Endothelial cell of umbilical vein (primary cell): ENCODE measurements around the gene PDE4B. TPM values are rescaled to one million over a fixed set of nuclear protein-coding genes. Genes with fewer than 3 reads are reported as not detected.

Source experiments
- BruUV-seq: library from RNA; stranded (reverse); fragments of 400-500 nt; replicated peaks from 2 replicates; lab custom pipeline; 2021; lab: Mats Ljungman, UMichigan
- CTCF ChIA-PET: fragments of 300-600, 350-600 bp; sonication (Branson Sonifier 250); formaldehyde crosslinking; loops from one replicate; lab custom pipeline; 2021; ENCODE audit warnings: antibody characterized with exemption, inconsistent platforms; lab: Charles Lee
- POLR2A ChIA-PET: fragments of 300-600, 350-600 bp; sonication (Branson Sonifier 250); formaldehyde crosslinking; loops from one replicate; lab custom pipeline; 2021; ENCODE audit warnings: antibody characterized with exemption, inconsistent platforms; lab: Charles Lee
- DNase-seq: peaks from one replicate; pipeline ENCODE4 v3.0.0-alpha.2; 2011; ENCODE audit warnings: low read depth, low spot score
- FAIRE-seq: peaks from 2 replicates; lab custom pipeline; 2011; peaks lifted over from hg19 to GRCh38; lab: Jason Lieb, UNC
- H2AFZ ChIP-seq: 2 replicates; pipeline ENCODE4 v1.6.0; 2012; ENCODE audit warnings: low read depth, low read length, control low read depth, inconsistent platforms
- H3K27ac ChIP-seq: 2 replicates; pipeline ENCODE4 v1.5.1; 2011; ENCODE audit warnings: low read depth, mild to moderate bottlenecking, control low read depth, low read length, moderate library complexity; ENCODE audit not compliant: insufficient read depth
- H3K27me3 ChIP-seq, 2 experiments: 2 replicates each; pipeline versions ENCODE4 v1.6.0 to v1.6.1; 2011; ENCODE audit warnings: low read length in 2 of 2, mixed read lengths in 1 of 2; ENCODE audit not compliant: control insufficient read depth in 2 of 2, insufficient read depth in 2 of 2
- H3K36me3 ChIP-seq, 2 experiments: 2 replicates in 1 of 2; 3 replicates in 1 of 2; pipeline ENCODE4 v1.5.1; 2011; ENCODE audit warnings: low read length in 2 of 2, mild to moderate bottlenecking in 1 of 2, moderate library complexity in 1 of 2; ENCODE audit not compliant: control insufficient read depth in 2 of 2, insufficient read depth in 2 of 2; ENCODE audit errors: extremely low read depth in 1 of 2
- H3K4me1 ChIP-seq: 3 replicates; pipeline ENCODE4 v1.5.1; 2011; ENCODE audit warnings: mild to moderate bottlenecking, low read length; ENCODE audit not compliant: control insufficient read depth, insufficient read depth; ENCODE audit errors: extremely low read depth
- H3K4me2 ChIP-seq: 2 replicates; pipeline ENCODE4 v1.6.1; 2011; ENCODE audit warnings: low read length, control low read depth, mixed read lengths; ENCODE audit not compliant: insufficient read depth
- H3K4me3 ChIP-seq, 3 experiments: fragments of 200-600 bp in 1 of 3; sonication (generic), shearing (Covaris generic) in 1 of 3; replicated peaks in 1 of 3; 2 replicates each; pipeline ENCODE4 v1.5.1; 2011 to 2016; ENCODE audit warnings: control low read depth in 3 of 3, low read length in 3 of 3, mild to moderate bottlenecking in 2 of 3, inconsistent platforms in 1 of 3, low read depth in 1 of 3, moderate library complexity in 1 of 3; ENCODE audit not compliant: insufficient read depth in 1 of 3
- H3K79me2 ChIP-seq: 2 replicates; pipeline ENCODE4 v1.6.0; 2012; ENCODE audit warnings: low read length, inconsistent platforms; ENCODE audit not compliant: control insufficient read depth, insufficient read depth
- H3K9ac ChIP-seq: replicated peaks from 2 replicates; pipeline ENCODE3; 2011; ENCODE audit warnings: low read length, control low read depth; ENCODE audit not compliant: insufficient read depth; ENCODE audit errors: extremely low read depth
- H3K9me1 ChIP-seq: replicated peaks from 3 replicates; pipeline ENCODE4 v1.6.0; 2011; ENCODE audit warnings: mild to moderate bottlenecking, low read length; ENCODE audit not compliant: control insufficient read depth, insufficient read depth; ENCODE audit errors: extremely low read depth
- H3K9me3 ChIP-seq: replicated peaks from 2 replicates; pipeline ENCODE4 v1.5.1; 2012; ENCODE audit warnings: low read length, inconsistent platforms; ENCODE audit not compliant: control insufficient read depth, insufficient read depth
- H4K20me1 ChIP-seq: replicated peaks from 2 replicates; pipeline ENCODE3; 2011; ENCODE audit warnings: mild to moderate bottlenecking, low read length; ENCODE audit not compliant: control insufficient read depth, insufficient read depth; ENCODE audit errors: extremely low read depth
- EZH2 ChIP-seq: IDR thresholded peaks from 2 replicates; pipeline ENCODE4 v1.6.1; 2012; ENCODE audit warnings: borderline replicate concordance, low read depth, mild to moderate bottlenecking, moderate library complexity, low read length, inconsistent platforms; ENCODE audit not compliant: severe bottlenecking
- FOS ChIP-seq: IDR thresholded peaks from 2 replicates; pipeline ENCODE4 v1.6.1; 2011; ENCODE audit warnings: mild to moderate bottlenecking, low read length, moderate library complexity, borderline replicate concordance; ENCODE audit not compliant: insufficient read depth
- GATA2 ChIP-seq: IDR thresholded peaks from 2 replicates; pipeline ENCODE4 v1.7.0; 2011; ENCODE audit warnings: low read depth, mild to moderate bottlenecking, moderate library complexity, mixed read lengths, low read length; ENCODE audit not compliant: insufficient read length, insufficient read depth
- JUN ChIP-seq: IDR thresholded peaks from 2 replicates; pipeline ENCODE4 v1.6.1; 2011; ENCODE audit warnings: borderline replicate concordance, low read depth; ENCODE audit not compliant: insufficient read length, insufficient read depth
- MAX ChIP-seq: IDR thresholded peaks from 2 replicates; pipeline ENCODE4 v1.6.1; 2011; ENCODE audit not compliant: insufficient read depth, insufficient read length
- MYC ChIP-seq: IDR thresholded peaks from one replicate; pipeline ENCODE4 v1.6.1; 2011; ENCODE audit warnings: mild to moderate bottlenecking, low read depth, low read length
- POLR2A ChIP-seq: IDR thresholded peaks from 2 replicates; pipeline ENCODE4 v1.6.1; 2012; ENCODE audit warnings: low read depth, mild to moderate bottlenecking, control low read depth, low read length
- POLR2AphosphoS5 ChIP-seq: IDR thresholded peaks from 2 replicates; pipeline ENCODE4 v1.6.1; 2012; ENCODE audit warnings: low read depth, mild to moderate bottlenecking, control low read depth, low read length, moderate library complexity; ENCODE audit not compliant: insufficient read depth
- dilution Hi-C: fragments of 300-500 bp; cut with MboI; formaldehyde crosslinking; loops from one replicate; pipeline ENCODE4 v1.15.0; 2019; ENCODE audit warnings: low sequenced_read_pairs; ENCODE audit not compliant: extremely low pct_ligation_motif_present
- intact Hi-C: fragments of 100-400 bp; cut with micrococcal nuclease; formaldehyde crosslinking; loops from one replicate; pipeline ENCODE4 v1.10.0; 2022
- polyA plus RNA-seq, 4 experiments: library from polyadenylated mRNA; depleted of rRNA in 3 of 4; stranded (reverse) in 3 of 4; unstranded in 1 of 4; fragments of >200 nt; gene quantifications; 2 replicates each; pipeline versions ENCODE4 v1.2.1 to v1.2.3, GENCODE V29; 2011 to 2012; ENCODE audit warnings: missing spikeins in 1 of 4
- total RNA-seq: library from RNA; stranded (reverse); gene quantifications from 2 replicates; pipeline ENCODE4 v1.2.3, GENCODE V29; 2021
- TF ChIP-seq, protein P1 (sequence below), 2 donors: IDR thresholded peaks; 1 replicate in 1 of 2; 2 replicates in 1 of 2; pipeline ENCODE4 v1.5.1; 2011; ENCODE audit warnings: low read length in 2 of 2, mild to moderate bottlenecking in 2 of 2, moderate library complexity in 2 of 2, control low read depth in 1 of 2, inconsistent platforms in 1 of 2, low read depth in 1 of 2; ENCODE audit not compliant: insufficient read depth in 1 of 2; ENCODE audit errors: extremely low read depth in 1 of 2

PDE4B gene
- total and polyA plus RNA-seq, 2 donors (not counting 3 experiments of a cell fraction or from before 2014, with no cell fraction given): 63.5 to 69.8 TPM

GRCh38 chr1:66304128-66304527 is 511.4 kb downstream of the PDE4B start:
- Histone ChIP-seq H3K4me3 (no peak overlapping the region), H3K9me3 (no peaks in the 10 kb centered on the region), H4K20me1 (no peaks in the 10 kb centered on the region), H3K79me2 (no peaks in the 10 kb centered on the region), H3K4me2 (no peak overlapping the region), H3K4me1 (peaks cover 14% of the 10 kb centered on the region), H3K27me3 (no peaks in the 10 kb centered on the region), H3K27ac (no peak overlapping the region), H3K36me3 (no peaks in the 10 kb centered on the region), H3K9me1 (no peaks in the 10 kb centered on the region), H2AFZ (no peak overlapping the region), H3K9ac (no peak overlapping the region)
- TF ChIP-seq JUN (no peak), POLR2AphosphoS5 (no peak), POLR2A (no peak), FOS (no peak), GATA2 (no peak), MYC (no peak), EZH2 (no peak), MAX (no peak)
- TF ChIP-seq, protein P1, sequence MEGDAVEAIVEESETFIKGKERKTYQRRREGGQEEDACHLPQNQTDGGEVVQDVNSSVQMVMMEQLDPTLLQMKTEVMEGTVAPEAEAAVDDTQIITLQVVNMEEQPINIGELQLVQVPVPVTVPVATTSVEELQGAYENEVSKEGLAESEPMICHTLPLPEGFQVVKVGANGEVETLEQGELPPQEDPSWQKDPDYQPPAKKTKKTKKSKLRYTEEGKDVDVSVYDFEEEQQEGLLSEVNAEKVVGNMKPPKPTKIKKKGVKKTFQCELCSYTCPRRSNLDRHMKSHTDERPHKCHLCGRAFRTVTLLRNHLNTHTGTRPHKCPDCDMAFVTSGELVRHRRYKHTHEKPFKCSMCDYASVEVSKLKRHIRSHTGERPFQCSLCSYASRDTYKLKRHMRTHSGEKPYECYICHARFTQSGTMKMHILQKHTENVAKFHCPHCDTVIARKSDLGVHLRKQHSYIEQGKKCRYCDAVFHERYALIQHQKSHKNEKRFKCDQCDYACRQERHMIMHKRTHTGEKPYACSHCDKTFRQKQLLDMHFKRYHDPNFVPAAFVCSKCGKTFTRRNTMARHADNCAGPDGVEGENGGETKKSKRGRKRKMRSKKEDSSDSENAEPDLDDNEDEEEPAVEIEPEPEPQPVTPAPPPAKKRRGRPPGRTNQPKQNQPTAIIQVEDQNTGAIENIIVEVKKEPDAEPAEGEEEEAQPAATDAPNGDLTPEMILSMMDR (IDR thresholded peaks at IDR 0.05; ENCODE audit: extremely low read depth in 1 of 2, insufficient read depth in 1 of 2, low read depth in 1 of 2, low read length in 2 of 2): no peak
- POLR2A ChIA-PET: no interaction called here
- dilution Hi-C loops (no loop called here), intact Hi-C loops (no loop called here)
- no TSS peak for BruUV-seq
- FAIRE-seq (no peak), DNase-seq (no peak)
- CTCF ChIA-PET: interaction anchor here (1.6 kb wide), 1 partner anchor 12 kb away, joined by 6 read pairs; no protein-coding TSS in a partner anchor
